UCSD-AML1 (cell line): ENCODE results near the gene KCNJ16.

Experiments
- DNase-seq: peaks from one replicate; lab custom pipeline; 2025; ENCODE audit not compliant: unreplicated experiment; lab: John Stamatoyannopoulos, UW

Gene KCNJ16

GRCh38 chr17:70124723-70125122 is 49.7 kb downstream of the KCNJ16 start:
- DNase-seq, result no peak

- no peak for DNase-seq
Observed at GRCh38 chr17:70127221-70127873, 52.3 kb downstream of the KCNJ16 start.

DNA sequence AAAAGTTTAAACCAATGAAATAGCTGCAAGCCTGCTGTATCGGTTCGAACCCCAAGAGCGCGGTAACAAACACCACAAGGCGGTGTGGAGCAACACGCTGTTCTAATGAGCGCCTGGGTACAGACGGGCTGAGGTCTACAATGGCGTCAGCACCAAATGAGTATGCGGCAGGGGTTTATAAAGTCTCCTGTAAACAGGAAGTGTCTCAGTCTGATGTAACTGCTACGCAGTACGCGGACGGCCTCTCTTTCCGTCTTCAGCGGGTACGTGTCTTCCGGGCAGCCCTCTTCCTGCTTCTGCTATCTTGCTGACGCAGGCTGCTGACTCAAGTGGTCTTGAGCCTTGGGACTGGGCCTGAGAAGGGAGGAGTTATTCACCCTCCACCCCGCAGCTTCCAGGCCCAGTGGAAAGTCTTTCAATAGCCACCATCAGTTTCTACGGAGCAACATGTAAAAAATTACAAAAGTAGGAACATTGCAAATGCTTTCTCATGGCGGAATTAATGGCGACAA is 53.8 kb downstream of the KCNJ16 start:
- no peak for DNase-seq

- DNase-seq, result no peak
Observed at GRCh38 chr17:70130289-70130688, 55.3 kb downstream of the KCNJ16 start.

DNA sequence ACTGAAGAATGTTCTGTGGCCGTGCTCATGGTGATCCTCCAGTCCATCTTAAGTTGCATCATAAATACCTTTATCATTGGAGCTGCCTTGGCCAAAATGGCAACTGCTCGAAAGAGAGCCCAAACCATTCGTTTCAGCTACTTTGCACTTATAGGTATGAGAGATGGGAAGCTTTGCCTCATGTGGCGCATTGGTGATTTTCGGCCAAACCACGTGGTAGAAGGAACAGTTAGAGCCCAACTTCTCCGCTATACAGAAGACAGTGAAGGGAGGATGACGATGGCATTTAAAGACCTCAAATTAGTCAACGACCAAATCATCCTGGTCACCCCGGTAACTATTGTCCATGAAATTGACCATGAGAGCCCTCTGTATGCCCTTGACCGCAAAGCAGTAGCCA is 57.5 kb downstream of the KCNJ16 start:
- no peak for DNase-seq

DNA sequence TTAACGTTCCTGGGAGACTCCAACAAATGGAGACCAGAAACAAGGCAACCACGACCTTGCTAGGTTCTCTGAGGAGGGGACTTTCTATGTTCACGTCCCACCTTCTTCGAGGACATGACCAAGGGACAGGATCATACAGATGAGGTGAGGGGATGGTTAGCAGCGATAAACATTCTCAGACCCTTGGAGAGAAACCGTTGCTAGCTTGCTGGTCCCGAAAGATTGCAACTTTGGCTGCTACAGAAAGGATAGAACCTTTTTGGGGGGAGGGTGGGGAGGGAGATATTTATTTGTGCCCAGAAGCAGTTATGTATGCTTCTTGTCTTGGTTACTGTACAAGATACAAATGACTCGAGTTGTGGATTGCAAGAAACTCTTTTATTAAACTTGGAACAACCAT is 59.0 kb downstream of the KCNJ16 start:
- no peak for DNase-seq

- no peak for DNase-seq
Observed at GRCh38 chr17:70134777-70135176, 59.8 kb downstream of the KCNJ16 start.

DNA sequence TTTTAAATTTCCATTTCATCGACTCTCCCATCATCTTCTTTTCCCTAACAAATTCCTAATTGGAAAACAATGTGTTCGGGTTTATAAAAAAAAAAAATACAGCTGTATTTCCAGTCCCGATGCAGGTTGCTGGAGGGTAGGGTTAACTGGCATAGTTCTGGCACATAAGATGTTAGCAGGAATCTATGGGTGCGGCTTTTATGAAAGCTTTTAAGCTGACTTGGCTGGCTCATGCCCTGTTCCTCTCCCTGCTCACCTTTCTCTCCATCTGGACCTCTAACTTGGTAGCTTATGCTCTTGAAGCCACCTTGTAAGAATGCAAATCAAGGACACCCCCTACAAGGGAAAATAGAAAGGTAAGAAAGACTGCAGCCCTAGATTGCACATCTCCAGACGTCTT is 61.1 kb downstream of the KCNJ16 start:
- no peak for DNase-seq

DNA sequence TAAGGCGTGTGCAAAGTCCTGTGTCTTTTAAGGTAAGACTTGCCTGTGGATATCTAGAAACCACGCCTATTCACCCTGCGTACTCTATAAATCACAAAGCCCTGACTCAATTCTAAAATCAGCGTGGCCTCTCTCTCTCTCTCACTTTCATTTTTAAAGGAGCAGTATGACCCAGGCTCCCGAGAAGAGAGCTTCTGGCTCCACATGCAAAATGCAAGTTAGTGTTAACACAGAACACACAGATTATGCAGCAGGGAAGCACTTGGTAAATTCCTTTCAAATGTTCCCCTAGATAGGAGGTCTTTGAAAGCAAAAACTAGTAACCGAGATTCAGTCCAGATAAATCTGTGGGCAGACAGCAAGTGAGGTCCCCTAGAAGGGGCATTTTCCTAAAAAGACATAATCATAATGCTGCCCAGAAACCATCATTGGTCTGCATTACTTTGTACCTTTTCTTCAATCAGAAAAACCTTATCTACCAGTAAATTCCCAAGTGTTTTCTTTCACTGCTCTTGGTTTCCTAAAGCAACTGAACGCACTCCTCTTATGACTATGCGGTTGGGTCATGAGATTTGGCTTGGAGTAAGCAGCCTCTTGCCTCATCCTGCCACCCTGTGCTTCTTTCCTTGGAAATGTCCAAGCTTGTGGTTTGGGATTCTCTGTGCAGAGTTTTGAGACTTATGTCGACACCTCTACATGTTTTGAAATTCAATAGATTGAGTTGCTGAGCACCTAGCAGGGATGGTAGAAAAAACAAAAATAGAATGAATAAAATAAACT is 62.6 kb downstream of the KCNJ16 start:
- DNase-seq, result no peak

DNA sequence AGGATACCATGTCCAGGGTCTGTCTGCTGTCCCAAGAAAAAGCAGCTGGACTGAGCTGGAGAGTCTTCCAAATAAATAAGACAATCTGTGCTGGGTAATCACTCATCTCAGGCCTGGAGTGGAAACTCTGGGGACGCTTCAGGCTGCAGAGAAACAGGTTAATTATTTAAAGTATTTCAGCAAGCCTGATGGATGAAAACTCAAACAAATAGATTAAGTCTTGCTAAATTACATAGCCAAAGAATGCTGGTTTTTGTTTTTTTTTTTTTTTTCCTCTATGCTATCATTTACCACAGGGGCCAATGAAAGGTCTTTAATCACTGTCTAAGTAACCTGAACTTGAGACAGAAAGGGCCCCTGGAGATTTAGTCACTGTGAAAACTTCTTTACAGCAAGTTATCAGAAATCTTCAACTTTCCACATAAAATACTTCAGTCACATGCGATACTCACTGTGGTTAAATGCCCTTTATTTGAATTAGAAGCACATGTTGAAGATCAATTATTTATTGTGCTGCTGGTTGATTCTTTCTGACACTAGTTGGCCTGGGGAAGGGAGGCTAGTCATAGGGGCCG is 63.4 kb downstream of the KCNJ16 start:
- DNase-seq, result no peak

- no peak for DNase-seq
Observed at GRCh38 chr17:70139449-70139993, 64.5 kb downstream of the KCNJ16 start.

GRCh38 chr17:70144260-70144846 is 69.3 kb downstream of the KCNJ16 start:
- DNase-seq, result no peak

GRCh38 chr17:70153210-70153609 is 78.2 kb downstream of the KCNJ16 start:
- no peak for DNase-seq

DNA sequence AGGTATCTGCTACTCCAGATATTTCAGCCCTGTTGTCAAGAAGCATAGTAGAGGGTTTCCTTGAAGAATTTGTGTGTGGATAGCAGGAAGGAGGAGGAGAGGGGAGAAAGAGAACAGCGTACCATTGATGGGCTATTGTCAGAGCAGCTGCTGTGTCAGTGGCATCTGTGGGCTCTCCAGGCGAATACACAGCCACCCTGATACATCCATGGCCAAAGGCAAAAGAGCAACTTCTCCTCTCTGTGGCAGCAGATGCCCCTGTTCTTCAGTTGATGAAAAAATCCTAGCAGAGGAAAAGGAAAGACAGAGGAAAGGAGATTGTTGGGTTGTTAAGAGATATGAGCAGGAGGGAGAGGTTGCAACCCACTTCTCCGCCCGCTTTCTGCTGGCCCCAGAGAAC is 82.1 kb downstream of the KCNJ16 start:
- DNase-seq, result no peak

- DNase-seq, result no peak
Observed at GRCh38 chr17:70158180-70158579, 83.2 kb downstream of the KCNJ16 start.

DNA sequence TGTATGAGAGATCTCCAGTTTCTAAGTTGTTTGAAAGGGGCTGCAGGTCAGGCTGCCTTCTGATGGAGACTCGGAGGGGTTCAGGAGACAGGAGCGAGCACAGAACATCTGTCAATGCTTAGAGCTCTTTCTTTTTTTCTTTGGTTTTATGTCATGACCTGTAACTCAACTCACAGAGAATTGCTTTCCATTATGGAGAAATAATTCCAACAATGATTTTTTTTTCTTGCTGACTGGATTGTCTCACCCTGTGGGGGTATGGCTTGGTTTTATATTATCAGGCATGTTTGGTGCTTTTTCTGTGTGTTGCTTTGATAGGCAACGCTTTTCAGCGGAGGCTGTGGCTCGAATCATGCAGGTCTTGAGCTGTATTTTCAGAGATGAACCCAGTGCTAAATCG is 83.6 kb downstream of the KCNJ16 start:
- no peak for DNase-seq

DNA sequence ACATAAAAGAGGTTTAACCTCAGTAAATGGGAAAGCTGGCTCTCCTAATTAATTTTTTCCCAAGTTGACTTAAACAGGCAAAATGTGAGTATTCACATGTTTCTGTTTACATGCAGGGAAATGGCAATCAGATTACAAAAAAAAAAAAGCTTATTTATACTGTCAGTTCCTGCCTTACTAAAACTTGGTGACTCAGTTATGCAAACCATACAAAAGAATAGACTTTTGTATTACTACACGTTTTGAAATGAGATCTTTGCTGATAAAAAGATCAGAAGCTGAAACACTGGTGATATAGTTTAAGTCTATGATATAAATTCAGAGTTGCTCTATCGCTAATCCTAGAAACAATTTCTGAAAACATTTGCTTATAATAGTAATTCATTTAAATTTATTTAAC is 85.0 kb downstream of the KCNJ16 start:
- DNase-seq, result no peak

GRCh38 chr17:70161519-70161918 is 86.5 kb downstream of the KCNJ16 start:
- no peak for DNase-seq

- no peak for DNase-seq
Observed at GRCh38 chr17:70165383-70165782, 90.4 kb downstream of the KCNJ16 start.

- no peak for DNase-seq
Observed at GRCh38 chr17:70166615-70167014, 91.6 kb downstream of the KCNJ16 start.
